GM12878 (cell line): ENCODE measurements around the gene UCKL1. TPM values are rescaled to one million over a fixed set of nuclear protein-coding genes. Genes with fewer than 3 reads are reported as not detected.

Experiments
- ATAC-seq: fragments of 200-7000 bp; cut with Tn5 transposase; 3 replicates; pipeline ENCODE4 v1.9.1; 2020; ENCODE audit warnings: mild to moderate bottlenecking, moderate library complexity
- BruUV-seq: library from RNA; stranded (reverse); fragments of 400-500 nt; replicated peaks from 2 replicates; lab custom pipeline; 2021; lab: Mats Ljungman, UMichigan
- CTCF ChIA-PET: fragments of 300-600 bp; sonication (Branson Sonifier 250); formaldehyde crosslinking; extraction: SDS; loops from one replicate; lab custom pipeline; 2021; ENCODE audit warnings: inconsistent platforms; lab: Yijun Ruan, JAX
- POLR2A ChIA-PET: fragments of 350-600 bp; formaldehyde crosslinking; extraction: SDS; loops from one replicate; lab custom pipeline; 2021; ENCODE audit warnings: inconsistent platforms; lab: Charles Lee
- RAD21 ChIA-PET: fragments of 300-600 bp; sonication (Branson Sonifier 250); formaldehyde crosslinking; loops from one replicate; lab custom pipeline; 2023; ENCODE audit warnings: antibody characterized with exemption; ENCODE audit not compliant: unreplicated experiment; lab: Charles Lee
- SMC1A ChIA-PET: fragments of 300-600 bp; sonication (Branson Sonifier 250); formaldehyde crosslinking; loops from one replicate; lab custom pipeline; 2023; ENCODE audit not compliant: unreplicated experiment, uncharacterized antibody; lab: Charles Lee
- DNase-seq: peaks from one replicate; pipeline ENCODE4 v3.0.0-alpha.2; 2011; ENCODE audit warnings: low read depth, low spot score
- FAIRE-seq: peaks from 3 replicates; lab custom pipeline; 2011; peaks lifted over from hg19 to GRCh38; lab: Jason Lieb, UNC
- H2AFZ ChIP-seq: 2 replicates; pipeline ENCODE4 v1.6.0; 2011; ENCODE audit warnings: low read depth, low read length, control low read depth; ENCODE audit not compliant: control insufficient read depth
- H3K27ac ChIP-seq: 2 replicates; pipeline ENCODE4 v1.5.1; 2011; ENCODE audit warnings: control low read depth; ENCODE audit not compliant: control insufficient read depth, insufficient read depth
- H3K27me3 ChIP-seq, 2 experiments: replicated peaks in 1 of 2; 2 replicates each; pipeline versions ENCODE4 v1.6.0 to v1.6.1; 2011; ENCODE audit warnings: low read length in 1 of 2; ENCODE audit not compliant: control insufficient read depth in 2 of 2, insufficient read depth in 2 of 2
- H3K36me3 ChIP-seq, 2 experiments: 2 replicates each; pipeline ENCODE4 v1.5.1; 2011; ENCODE audit warnings: low read length in 1 of 2; ENCODE audit not compliant: control insufficient read depth in 2 of 2, insufficient read depth in 2 of 2
- H3K4me1 ChIP-seq: 2 replicates; pipeline ENCODE4 v1.6.1; 2011; ENCODE audit warnings: mild to moderate bottlenecking, low read length, moderate library complexity, mixed read lengths; ENCODE audit not compliant: control insufficient read depth, insufficient read depth
- H3K4me2 ChIP-seq: 2 replicates; pipeline ENCODE4 v1.6.0; 2011; ENCODE audit warnings: control low read depth; ENCODE audit not compliant: control insufficient read depth, insufficient read depth
- H3K4me3 ChIP-seq: fragments of 200-600 bp; sonication (generic); 2 replicates; pipeline ENCODE4 v1.5.1; 2016
- H3K79me2 ChIP-seq: 2 replicates; pipeline ENCODE4 v1.6.0; 2011; ENCODE audit warnings: low read length; ENCODE audit not compliant: control insufficient read depth, insufficient read depth
- H3K9ac ChIP-seq: 2 replicates; pipeline ENCODE4 v1.8.0; 2011; ENCODE audit warnings: low read length, control low read depth, mixed read lengths; ENCODE audit not compliant: control insufficient read depth, insufficient read depth
- H3K9me3 ChIP-seq: replicated peaks from 3 replicates; pipeline ENCODE4 v1.5.1; 2011; ENCODE audit warnings: mild to moderate bottlenecking, low read length; ENCODE audit not compliant: control insufficient read depth, insufficient read depth
- H4K20me1 ChIP-seq: 2 replicates; pipeline ENCODE4 v1.6.0; 2011; ENCODE audit not compliant: control insufficient read depth, insufficient read depth
- CBX3 ChIP-seq: fragments of 200-600 bp; sonication (generic); IDR thresholded peaks from 2 replicates; pipeline ENCODE4 v1.6.1; 2016; ENCODE audit warnings: low read depth, borderline replicate concordance
- CHD1 ChIP-seq: IDR thresholded peaks from 2 replicates; pipeline ENCODE4 v1.6.1; 2012; ENCODE audit warnings: low read depth, low read length, improper control_type of control experiment
- GABPA ChIP-seq: IDR thresholded peaks from 2 replicates; pipeline ENCODE4 v1.6.1; 2014; ENCODE audit warnings: antibody characterized with exemption, low read depth, mild to moderate bottlenecking, inconsistent platforms
- POLR2A ChIP-seq: IDR thresholded peaks from 2 replicates; pipeline ENCODE4 v1.6.1; 2011; ENCODE audit warnings: low read depth, mild to moderate bottlenecking, low read length
- WGBS: methylation state at CpG from one replicate; pipeline ENCODE4 v1.1.6; 2016; ENCODE audit warnings: low lambda C conversion rate; ENCODE audit not compliant: insufficient replicate concordance, insufficient coverage; ENCODE audit errors: missing lambda C conversion rate; 5-methylcytosine and 5-hydroxymethylcytosine counted together
- in situ Hi-C: fragments of 300-500 bp; cut with MboI; formaldehyde crosslinking; loops from 9 replicates; pipeline ENCODE4 v1.14.3; 2018; ENCODE audit warnings: mixed read lengths
- intact Hi-C: fragments of 100-400 bp; cut with micrococcal nuclease; formaldehyde crosslinking; loops from one replicate; pipeline ENCODE4 v1.14.2; 2022; ENCODE audit not compliant: unreplicated experiment
- polyA plus RNA-seq, 11 experiments: library from polyadenylated mRNA; depleted of rRNA in 4 of 11; unstranded in 6 of 11; stranded (reverse) in 5 of 11; fragments of >200 nt; fragmentation: Nextera tagmentation in 4 of 11; fragmentation: Illumina TruSeq in 1 of 11; extraction: Ambion mirVana in 4 of 11; extraction: Trizol in 1 of 11; gene quantifications; 1 replicate in 1 of 11; 2 replicates in 10 of 11; pipeline versions ENCODE4 v1.2.1 to v1.2.3, GENCODE V29; 2011 to 2016; ENCODE audit warnings: inconsistent platforms in 2 of 11, missing spikeins in 2 of 11, low read depth in 1 of 11
- total RNA-seq, 4 experiments: library from RNA; depleted of rRNA in 3 of 4; stranded (reverse); fragments of >200 nt in 3 of 4; fragmentation: Illumina TruSeq in 1 of 4; extraction: Trizol in 1 of 4; gene quantifications; 2 replicates each; pipeline versions ENCODE4 v1.2.1 to v1.2.3, GENCODE V29; 2013 to 2021
- TF ChIP-seq, protein P1 (sequence below): fragments of 450-650 bp; IDR thresholded peaks from 2 replicates; pipeline ENCODE4 v1.6.1; 2018; ENCODE audit warnings: borderline replicate concordance, mild to moderate bottlenecking; ENCODE audit not compliant: partially characterized antibody
- TF ChIP-seq, protein P2 (sequence below): fragments of 450-650 bp; IDR thresholded peaks from 2 replicates; pipeline ENCODE4 v1.6.1; 2016; ENCODE audit warnings: mild to moderate bottlenecking

The UCKL1 gene
- total and polyA plus RNA-seq, 10 of the 15 experiments (the other 5 are each of a cell fraction or from before 2014, with no cell fraction given) = 2.4 to 36.3 (median 24.8) TPM

GRCh38 chr20:63966944-63967322, 10.7 kb upstream of the UCKL1 start (continued):
- TF ChIP-seq GABPA (no peak), CBX3 (no peak)

DNA sequence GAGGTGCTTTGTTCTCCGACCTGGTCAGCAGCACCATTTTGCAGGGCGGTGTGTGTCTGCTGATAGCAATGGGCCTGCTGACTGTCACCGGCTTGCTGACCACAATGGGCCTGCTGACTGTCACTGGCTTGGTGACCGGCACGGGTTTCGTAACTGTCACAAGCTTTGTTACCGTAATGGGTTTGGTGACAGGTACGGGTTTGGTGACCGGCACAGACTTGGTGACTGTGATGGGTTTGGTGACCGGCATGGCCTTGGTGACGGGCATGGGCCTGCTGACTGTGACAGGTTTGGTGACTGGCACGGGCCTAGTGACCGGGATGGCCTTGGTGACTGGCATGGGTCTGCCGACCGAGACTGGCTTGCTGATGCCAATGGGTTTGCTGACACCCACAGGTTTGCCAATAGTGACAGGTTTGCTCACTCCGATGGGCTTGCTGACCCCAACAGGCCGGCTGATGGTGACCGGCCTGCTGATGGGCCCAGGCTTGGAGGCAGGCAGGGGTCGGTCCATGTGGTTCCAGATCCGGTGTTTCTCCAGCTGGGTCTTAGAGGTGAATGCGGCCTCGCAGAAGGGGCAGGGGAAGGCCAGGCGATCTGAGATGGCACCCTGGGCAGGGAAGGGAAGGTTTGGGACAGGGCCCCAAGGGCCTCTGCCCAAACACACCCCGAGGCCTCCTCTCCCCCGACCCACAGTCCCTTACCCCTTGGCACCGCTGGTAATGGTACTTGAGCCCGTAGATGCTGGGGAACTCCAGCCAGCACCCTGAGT, 10.1 kb upstream of the UCKL1 start:
- 96% methylated on average over 27 of the region's 27 CpGs for WGBS
- FAIRE-seq (no peak), ATAC-seq (no peak), DNase-seq (no peak)
- SMC1A ChIA-PET = no interaction called here
- Histone ChIP-seq H4K20me1 (no peaks in the 10 kb centered on the region), H3K9me3 (no peaks in the 10 kb centered on the region), H3K4me1 (peaks cover 11% of the 10 kb centered on the region), H2AFZ (no peak overlapping the region), H3K9ac (no peak overlapping the region), H3K27me3 (no peaks in the 10 kb centered on the region), H3K4me2 (no peak overlapping the region), H3K4me3 (no peak overlapping the region), H3K79me2 (peaks cover 15% of the 10 kb centered on the region), H3K36me3 (peaks cover 2 to 17% of the 10 kb centered on the region in 2 experiments; a peak in 3 of 4 replicates), H3K27ac (no peak overlapping the region)
- TSS peak; percentile 52 for BruUV-seq
- in situ Hi-C loops (no loop called here), intact Hi-C loops (no loop called here)
- RAD21 ChIA-PET = no interaction called here
- POLR2A ChIA-PET = no interaction called here
- TF ChIP-seq, protein P1, sequence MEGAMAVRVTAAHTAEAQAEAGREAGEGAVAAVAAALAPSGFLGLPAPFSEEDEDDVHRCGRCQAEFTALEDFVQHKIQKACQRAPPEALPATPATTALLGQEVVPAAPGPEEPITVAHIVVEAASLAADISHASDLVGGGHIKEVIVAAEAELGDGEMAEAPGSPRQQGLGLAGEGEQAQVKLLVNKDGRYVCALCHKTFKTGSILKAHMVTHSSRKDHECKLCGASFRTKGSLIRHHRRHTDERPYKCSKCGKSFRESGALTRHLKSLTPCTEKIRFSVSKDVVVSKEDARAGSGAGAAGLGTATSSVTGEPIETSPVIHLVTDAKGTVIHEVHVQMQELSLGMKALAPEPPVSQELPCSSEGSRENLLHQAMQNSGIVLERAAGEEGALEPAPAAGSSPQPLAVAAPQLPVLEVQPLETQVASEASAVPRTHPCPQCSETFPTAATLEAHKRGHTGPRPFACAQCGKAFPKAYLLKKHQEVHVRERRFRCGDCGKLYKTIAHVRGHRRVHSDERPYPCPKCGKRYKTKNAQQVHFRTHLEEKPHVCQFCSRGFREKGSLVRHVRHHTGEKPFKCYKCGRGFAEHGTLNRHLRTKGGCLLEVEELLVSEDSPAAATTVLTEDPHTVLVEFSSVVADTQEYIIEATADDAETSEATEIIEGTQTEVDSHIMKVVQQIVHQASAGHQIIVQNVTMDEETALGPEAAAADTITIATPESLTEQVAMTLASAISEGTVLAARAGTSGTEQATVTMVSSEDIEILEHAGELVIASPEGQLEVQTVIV = no peak
- TF ChIP-seq, protein P2, sequence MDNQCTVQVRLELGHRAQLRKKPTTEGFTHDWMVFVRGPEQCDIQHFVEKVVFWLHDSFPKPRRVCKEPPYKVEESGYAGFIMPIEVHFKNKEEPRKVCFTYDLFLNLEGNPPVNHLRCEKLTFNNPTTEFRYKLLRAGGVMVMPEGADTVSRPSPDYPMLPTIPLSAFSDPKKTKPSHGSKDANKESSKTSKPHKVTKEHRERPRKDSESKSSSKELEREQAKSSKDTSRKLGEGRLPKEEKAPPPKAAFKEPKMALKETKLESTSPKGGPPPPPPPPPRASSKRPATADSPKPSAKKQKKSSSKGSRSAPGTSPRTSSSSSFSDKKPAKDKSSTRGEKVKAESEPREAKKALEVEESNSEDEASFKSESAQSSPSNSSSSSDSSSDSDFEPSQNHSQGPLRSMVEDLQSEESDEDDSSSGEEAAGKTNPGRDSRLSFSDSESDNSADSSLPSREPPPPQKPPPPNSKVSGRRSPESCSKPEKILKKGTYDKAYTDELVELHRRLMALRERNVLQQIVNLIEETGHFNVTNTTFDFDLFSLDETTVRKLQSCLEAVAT = no peak
- TF ChIP-seq POLR2A (peak; percentile 59), CHD1 (no peak)
- CTCF ChIA-PET = no interaction called here
